HEK293 (cell line): ENCODE results near the gene TMEM233.

ENCODE experiments used
- BCL11A ChIP-seq: fragments of 450-650 bp; formaldehyde crosslinking; IDR thresholded peaks from 2 replicates; pipeline ENCODE4 v1.5.1; 2016; ENCODE audit warnings: low read depth, missing biosample characterization, missing genetic modification characterization
- CTCF ChIP-seq: fragments of 450-650 bp; formaldehyde crosslinking; IDR thresholded peaks from 2 replicates; pipeline ENCODE4 v1.5.1; 2016; ENCODE audit warnings: missing biosample characterization, missing genetic modification characterization
- REST ChIP-seq: fragments of 450-650 bp; formaldehyde crosslinking; IDR thresholded peaks from 2 replicates; pipeline ENCODE4 v1.5.1; 2016; ENCODE audit warnings: missing biosample characterization, missing genetic modification characterization
- SALL2 ChIP-seq: fragments of 450-650 bp; formaldehyde crosslinking; IDR thresholded peaks from 2 replicates; pipeline ENCODE4 v1.5.0; 2017; ENCODE audit warnings: missing biosample characterization, mild to moderate bottlenecking, missing genetic modification characterization, borderline replicate concordance
- SETDB1 ChIP-seq: IDR thresholded peaks from one replicate; pipeline ENCODE4 v1.6.1; 2017; ENCODE audit warnings: mild to moderate bottlenecking, low read length, moderate library complexity, mixed read lengths; ENCODE audit not compliant: insufficient read length
- TCF7L2 ChIP-seq: IDR thresholded peaks from 2 replicates; pipeline ENCODE4 v1.6.1; 2011; ENCODE audit warnings: low read depth, mild to moderate bottlenecking, inconsistent platforms, low read length, moderate library complexity, borderline replicate concordance
- ZBTB1 ChIP-seq: fragments of 450-650 bp; formaldehyde crosslinking; IDR thresholded peaks from 2 replicates; pipeline ENCODE4 v1.5.1; 2016; ENCODE audit warnings: missing biosample characterization, missing genetic modification characterization
- ZNF10 ChIP-seq: fragments of 450-650 bp; formaldehyde crosslinking; IDR thresholded peaks from 2 replicates; pipeline ENCODE4 v1.5.1; 2017; ENCODE audit warnings: missing biosample characterization, missing genetic modification characterization
- ZNF514 ChIP-seq: fragments of 450-650 bp; formaldehyde crosslinking; IDR thresholded peaks from 2 replicates; pipeline ENCODE4 v1.5.1; 2016; ENCODE audit warnings: missing biosample characterization, missing genetic modification characterization

DNA sequence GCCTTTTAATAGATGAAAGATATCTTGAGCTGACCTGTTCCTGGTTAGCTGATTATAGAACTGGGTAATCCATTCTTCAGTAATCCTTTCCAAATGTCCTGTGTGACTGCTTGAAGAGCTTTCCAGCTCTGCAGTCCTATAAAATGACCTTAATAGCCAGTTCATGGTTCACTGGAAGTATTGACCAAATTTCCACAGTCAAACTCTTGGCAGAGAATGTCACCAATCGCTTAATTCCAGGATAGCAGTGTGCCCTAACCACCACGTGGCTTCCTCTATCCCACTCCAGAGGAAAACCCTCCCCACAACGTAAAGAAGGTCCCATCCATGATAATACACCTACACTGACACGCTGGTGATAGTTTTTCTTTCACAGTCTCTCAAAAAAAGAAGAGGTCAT lies 91.8 kb downstream of the TMEM233 start:
- TF ChIP-seq CTCF (tag by site-specific recombination) (no peak), TCF7L2 (no peak), ZBTB1 (tag by site-specific recombination) (no peak), ZNF514 (no peak), BCL11A (no peak), SALL2 (tag by site-specific recombination) (no peak), SETDB1 (no peak), ZNF10 (tag by site-specific recombination) (no peak), REST (tag by site-specific recombination) (no peak)
